Stimulated activated CD4-positive, alpha-beta T cell treated with anti-CD3 and anti-CD28 coated beads, Interleukin-1b, Interleukin-23, amount 100 ng/mL, for 1 hour (primary cell): Measurements from ENCODE around the gene ENTPD2.
"Not testable (repeated sequence)": the region's sequence is repeated elsewhere in the genome, so short reads cannot be mapped to it uniquely, and the experiment has no call there.

Experiments
- DNase-seq, 2 donors: peaks; one replicate each; pipeline ENCODE4 v3.0.0-alpha.2; 2020; ENCODE audit warnings: low read depth in 2 of 2

Gene ENTPD2

DNA sequence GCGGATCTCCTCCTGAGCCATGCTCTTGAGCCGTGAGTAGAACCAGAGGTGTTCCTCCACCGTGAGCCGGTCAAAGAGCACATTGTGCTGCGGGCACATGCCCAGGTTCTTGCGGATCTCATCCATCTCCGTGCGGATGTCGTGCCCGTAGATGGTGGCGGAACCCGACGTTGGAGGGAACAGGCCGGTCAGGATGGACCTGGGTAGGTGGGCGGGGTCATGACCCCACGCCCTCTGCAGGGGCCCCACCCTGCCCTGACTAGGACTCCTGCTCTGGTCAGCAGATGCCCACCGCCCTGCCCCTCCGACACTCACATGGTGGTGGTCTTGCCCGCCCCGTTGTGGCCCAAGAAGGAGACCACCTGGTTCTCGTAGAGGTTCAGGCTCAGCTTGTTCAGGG is 37.9 kb downstream of the ENTPD2 start:
- DNase-seq: no peak

DNA sequence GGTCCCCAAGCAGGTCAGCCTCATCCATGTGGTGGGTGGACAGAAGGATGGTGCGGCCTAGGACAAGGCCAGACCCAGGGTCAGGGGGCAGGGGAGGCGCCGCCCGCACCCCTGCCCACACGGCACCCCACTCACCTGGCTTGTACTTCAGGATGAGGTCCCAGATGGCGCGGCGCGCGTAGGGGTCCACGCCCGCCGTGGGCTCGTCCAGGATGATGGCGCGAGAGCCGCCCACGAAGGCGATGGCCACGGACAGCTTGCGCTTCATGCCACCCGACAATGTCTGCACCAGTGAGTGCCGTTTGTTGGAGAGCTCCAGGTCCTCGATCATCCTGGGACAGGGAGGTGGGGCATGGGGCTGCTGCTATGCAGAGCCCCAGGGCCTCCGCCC is 38.3 kb downstream of the ENTPD2 start:
- no peak for DNase-seq

DNA sequence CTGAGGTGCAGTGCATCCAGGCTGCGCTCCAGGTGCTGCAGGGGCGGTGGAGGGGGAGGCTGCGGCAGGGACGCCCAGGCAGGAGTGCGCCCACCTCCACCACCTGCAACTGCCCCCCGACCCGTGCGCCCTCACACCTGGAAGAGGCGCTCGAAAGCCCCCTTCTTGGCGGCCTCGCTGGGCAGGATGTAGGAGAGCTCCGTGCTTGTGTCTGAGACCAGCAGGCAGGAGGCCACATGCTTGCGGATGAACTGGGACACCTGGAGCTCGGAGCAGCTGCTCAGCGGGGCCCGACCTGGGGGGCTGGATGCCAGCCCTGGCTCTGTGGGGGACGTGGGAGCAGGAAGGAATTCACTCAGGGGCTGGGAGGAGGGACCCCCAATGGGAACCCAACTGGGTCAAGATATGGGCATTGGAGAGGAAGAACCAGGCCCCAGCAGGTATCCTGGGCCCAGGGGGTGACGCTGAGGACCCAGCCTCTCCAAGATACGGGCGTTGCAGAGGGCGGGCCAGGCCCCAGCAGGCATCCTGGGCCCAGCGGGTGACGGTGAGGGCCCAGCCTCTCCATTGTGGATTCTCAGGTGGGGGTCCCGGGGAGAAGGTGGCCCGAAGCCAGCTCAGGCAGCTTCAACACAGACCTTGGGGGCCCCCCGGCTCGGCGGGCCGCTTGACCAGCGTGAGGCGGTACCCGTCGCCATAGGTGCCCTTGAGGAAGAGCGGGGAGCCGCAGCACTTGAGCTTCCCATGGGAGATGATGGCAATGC is 38.9 kb downstream of the ENTPD2 start:
- DNase-seq: no peak

DNA sequence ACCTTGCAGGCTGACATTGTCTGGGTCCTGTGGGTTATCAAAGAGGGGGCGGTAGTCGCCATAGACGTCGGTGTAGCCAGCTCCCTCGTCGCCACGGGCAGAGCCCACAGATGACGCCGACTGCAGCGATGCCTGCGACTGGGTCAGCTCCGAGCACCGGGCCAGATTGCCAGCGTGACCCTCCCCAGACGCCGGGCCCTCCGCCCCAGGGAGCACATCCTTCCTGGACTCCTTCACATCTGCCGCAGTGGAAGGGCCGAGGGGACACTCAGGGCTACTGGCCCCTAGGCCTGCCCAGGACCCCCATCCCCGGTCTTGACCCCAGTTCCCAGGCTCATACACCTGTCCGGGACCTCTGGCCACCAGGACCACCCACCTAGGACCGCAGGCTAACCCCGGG is 39.7 kb downstream of the ENTPD2 start:
- DNase-seq: no peak

DNA sequence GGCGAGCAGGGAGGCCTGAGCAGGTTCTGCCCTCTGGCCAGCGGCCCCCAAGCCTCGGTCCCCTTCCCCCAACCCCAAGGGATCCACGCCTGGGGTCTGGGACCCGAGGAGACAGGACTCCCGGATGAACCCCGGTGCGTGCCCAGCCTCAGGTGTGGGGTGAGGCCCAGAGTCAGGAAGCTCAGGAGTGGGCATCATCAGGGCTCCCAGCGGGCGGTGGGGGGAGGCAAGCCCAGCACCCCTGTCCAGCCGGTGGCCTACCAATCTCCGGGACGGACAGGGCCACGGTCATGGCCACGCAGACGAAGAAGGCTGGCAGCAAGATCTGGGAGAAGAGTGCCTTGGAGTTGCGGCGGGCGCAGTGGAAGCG is 40.3 kb downstream of the ENTPD2 start:
- no peak for DNase-seq

DNA sequence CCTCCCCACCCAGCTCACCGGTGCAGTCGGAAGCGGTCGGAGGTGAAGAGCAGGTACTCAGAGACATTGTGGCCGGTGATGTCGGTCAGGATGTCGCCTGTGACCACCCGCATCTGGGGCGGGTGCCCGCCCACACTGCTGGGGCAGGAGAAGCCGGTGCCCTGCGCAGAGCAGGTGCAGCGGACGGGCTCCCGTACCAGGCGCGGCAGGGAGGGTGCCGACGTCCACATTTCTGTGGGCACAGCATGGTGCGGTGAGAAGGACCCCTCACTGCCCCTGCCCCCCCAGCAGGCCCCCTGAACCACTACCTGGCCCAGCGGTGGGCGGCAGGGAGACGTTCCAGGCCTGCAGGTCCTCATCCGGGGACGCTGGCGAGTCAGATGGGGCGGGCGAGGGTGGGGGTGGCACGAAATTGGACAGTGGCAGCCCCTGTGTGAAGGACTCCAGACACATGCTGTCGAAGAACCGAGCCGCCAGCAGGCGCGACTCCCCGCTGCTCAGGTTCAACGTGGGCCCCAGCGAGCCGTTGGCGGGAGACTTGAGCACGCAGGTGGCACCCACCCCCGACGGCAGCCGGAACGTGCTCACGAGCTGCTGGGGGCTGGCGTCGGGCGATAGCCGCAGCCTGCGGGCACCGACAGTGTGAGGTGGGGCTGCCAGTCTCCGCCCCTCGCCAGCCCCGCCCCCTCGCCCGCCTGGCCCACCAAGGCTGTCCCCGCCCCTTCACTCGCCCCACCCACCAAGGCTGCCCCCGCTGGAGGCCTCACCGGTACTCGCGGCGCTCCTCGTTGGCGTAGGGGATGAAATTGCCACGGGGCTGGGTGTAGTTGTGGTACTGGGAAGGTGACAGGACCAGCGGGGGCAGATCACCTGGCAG is 40.9 kb downstream of the ENTPD2 start:
- no peak for DNase-seq

DNA sequence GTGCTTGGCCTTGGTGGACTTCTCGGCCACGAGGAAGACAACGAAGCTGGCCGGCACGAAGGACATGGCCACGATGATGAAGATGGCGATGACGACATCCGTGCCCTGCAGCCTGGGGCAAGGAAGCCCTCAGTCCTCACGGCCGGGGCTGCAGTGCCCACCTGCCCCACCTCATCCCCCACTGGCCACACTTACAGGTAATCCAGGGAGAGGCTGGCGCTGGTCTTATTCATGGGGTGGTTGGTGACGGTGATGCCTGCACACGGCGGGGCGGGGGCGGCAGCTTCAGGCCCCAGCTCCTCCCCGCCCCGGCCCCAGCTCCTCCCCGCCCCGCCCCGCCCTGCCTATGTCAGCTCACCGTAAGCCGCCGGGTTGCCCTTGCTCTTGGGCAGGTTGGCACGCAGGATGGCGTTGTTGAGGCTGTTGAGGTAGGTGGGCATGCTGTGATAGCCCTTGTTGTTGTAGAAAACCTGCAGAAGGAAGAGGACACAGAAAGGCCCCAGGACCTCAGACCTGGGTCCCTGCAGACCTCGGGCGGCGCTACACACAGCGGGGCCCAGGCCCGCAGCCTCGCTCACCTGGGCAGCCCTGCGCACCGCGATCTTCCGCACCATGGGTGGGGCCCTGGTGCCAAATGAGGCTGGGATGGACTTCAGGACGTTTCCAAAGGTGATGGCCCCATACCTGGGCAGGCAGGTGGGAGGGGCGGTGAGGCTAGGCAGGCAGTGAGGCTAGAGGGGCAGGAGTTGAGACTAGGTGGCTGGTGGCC is 41.8 kb downstream of the ENTPD2 start:
- DNase-seq: no peak

DNA sequence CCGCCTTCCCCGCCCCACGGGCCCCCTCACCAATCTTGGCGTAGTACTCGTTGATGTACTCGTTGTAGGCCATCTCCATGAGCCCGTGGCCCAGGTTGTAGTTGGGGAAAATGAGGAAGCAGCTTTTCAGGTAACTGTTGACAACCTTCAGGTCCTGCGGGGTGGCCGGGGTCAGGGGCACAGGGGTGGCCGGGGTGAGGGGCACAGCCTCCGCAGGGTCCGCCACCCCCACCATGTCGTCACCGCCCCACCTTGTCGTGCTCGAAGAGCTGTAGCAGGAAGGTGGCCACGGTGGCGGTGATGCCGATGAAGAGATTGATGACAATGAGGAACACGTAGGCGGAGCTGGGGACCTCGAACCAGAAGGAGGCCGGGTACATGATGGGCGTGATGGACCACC is 42.7 kb downstream of the ENTPD2 start:
- no peak for DNase-seq

DNA sequence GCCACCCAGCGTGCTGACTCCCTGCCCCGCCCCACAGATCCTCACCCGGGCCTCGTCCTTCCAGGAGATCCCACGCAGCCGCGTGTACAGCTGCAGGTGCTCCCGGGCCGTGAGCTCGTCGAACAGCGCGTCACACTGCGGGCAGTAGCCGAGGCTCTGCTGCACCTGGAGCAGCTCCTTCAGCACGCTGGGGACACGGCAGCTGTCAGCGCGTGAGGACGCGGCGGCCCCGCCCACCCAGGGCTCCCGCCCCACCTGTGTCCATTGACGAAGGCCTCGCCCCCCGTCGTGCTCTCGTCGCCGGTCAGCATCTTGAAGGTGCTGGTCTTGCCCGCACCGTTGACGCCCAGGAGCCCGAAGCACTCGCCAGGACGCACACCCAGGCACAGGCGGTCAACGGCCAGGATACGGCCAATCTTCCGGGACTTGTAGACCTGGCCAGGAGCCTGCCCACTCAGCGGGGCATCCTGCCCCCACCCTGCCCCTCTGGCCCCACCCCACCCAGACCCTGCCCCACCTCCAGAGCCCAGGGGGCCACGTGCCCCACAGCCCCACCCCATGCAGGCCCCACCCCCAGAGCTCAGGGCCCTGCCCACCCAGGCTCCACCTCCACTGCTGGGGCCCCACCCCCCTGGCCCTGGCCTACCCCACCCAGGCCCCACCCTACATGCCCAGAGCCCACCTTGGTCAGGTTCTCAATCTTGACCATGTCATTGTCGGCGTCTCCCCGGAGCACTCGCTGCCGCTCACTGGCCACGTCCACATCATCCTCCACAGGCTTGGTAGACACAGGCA is 43.7 kb downstream of the ENTPD2 start:
- no peak for DNase-seq

DNA sequence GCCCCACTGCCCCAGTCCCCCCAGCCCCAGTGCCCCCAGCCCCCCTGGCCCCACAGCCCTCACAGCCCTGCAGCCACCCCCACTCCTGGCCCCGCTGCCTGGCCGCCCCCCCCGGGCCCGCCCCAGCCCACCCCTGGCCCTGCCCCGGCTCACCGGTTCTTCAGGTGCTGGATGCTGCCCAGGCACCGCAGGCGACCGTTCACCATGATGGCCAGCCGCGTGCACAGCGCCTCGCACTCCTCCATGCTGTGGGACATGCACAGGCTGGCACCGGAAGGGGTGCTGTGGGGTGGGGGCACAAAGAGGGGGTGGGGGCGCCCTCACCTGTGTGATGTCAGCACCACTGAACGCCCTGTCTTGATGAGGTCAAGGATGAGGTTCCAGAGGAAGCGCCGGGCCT is 44.6 kb downstream of the ENTPD2 start:
- DNase-seq: no peak

DNA sequence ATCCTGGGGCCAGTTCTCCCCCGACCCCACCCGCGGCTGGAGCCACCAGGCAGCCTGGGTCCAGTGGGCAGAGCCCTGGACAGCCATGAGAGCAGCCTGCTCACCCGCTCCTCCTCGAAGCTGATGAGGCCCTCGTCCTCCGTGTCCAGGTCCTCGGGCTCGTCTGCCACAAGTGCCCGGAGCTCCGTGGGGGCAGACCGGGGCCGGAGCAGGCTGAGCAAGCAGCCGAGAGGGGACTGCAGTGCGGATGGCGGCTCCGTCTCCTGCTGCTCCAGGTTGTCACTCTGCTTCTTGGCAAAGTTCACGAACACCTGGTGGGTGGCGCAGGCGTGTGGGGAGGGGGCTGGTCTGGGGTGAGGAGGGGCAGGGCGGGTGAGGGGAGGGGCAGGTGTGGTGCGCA is 45.5 kb downstream of the ENTPD2 start:
- no peak for DNase-seq

DNA sequence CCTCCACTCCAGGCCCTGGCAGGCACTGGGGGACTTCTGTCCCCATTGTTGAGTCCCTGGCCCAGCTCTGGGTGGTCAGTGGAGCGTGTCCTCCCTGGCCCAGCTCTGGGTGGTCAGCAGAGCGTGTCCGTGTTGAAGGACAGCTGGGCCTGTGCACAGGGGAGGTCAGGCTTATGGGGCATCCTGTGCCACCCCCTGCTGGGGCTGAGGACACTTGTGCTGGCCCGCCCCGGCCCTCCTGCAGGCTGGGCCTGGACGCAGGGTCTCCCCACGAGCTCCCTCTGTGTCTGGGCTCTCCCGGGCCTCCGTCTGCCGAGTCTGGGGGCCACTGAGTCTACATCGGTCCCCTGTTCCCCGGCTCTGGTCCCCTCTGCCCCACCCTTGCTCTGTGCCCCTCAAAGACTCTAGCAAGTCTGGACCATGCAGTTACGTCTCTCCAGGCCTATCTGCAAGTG is 46.0 kb downstream of the ENTPD2 start:
- no peak for DNase-seq

DNA sequence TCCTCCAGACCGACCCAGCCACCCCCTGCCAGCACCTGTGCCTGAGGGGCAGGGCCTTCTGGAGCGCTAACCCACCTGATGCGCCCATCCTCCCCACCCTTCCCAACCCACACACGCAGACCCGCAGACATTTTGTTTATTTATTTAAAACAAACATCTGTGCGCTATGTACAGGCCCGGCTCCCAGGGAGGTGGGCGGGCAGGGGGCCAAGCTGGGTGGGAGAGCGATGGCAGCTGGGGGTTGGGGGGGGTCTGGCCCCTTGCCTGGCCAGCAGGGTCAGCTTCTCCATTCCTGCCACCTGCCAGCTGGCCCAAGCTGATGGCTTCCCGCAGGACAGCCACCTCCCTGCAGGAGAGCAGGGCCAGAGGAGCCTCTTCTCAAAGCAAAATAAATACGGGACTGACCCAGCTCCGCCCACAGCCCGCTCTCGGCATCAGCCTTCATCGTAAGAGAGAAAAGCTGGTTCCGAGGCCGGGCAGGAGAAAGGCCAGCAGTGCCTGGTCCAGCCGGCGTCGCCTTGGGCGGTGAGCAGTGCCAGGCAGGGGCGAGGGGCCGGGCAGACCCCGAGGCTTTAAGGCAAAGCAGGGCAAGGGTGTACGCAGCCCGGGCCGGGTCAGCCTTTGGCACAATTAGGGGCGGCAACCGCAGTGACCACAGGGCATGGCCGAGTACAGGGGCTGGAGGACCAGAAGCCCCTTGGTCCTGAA is 46.6 kb downstream of the ENTPD2 start:
- DNase-seq: no peak

DNA sequence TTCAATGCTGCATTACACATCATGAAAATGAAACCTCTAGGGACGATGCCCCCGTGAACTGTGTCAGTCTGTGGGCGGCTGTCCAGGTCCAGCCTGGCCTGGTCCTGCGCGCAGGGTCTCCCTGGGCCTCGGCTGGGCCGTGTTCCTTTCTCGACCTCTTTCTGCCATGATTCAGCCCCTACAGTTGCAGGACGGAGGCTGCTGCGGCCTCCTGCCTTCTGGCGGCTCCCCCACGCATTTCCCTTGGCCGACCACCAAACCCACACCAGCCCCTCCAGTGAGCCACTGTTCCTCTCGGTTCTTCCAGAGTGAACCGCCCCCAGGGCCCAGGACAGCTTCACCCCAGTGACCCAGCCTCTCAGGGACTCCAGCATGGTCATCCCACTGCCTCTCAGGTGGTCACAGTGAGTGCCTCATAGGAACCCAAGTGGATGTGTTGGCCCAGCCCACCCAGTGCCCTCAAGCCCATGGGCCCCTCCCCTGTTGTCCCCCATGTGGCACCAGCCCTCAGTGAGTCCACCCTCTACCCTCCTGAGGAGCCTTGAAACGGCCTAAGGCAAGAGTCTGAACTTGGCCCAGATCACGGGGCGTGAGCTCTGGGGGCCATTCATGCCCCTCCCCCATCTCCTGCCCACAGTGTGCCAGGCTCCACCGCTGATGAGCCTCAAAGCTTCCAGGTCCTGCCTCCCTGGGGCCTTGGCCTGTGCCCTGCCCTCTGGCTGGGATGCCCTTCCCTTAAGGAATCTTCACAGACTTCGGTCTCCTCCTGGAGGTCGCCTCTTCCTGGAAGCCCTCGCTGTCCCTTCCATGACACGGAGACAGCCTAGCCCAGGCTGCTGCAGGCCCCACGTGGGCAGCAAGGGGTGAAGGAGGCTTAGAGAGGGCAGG is 47.5 kb downstream of the ENTPD2 start:
- no peak for DNase-seq

DNA sequence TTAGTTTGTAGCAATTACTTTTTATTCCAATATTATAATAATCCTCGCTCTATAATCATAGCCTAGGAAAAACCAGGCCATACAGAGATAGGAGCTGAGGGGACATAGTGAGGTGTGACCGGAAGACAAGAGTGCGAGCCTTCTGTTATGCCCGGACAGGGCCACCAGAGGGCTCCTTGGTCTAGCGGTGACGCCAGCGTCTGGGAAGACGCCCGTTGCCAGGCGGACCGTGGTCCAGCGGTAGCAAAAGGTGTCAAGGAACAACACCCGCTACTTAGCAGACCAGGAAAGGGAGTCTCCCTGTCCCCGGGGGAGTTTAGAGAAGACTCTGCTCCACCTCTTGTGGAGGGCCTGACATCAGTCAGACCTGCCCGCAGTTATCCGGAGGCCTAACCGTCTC is 49.6 kb downstream of the ENTPD2 start:
- not testable (repeated sequence) for DNase-seq

DNA sequence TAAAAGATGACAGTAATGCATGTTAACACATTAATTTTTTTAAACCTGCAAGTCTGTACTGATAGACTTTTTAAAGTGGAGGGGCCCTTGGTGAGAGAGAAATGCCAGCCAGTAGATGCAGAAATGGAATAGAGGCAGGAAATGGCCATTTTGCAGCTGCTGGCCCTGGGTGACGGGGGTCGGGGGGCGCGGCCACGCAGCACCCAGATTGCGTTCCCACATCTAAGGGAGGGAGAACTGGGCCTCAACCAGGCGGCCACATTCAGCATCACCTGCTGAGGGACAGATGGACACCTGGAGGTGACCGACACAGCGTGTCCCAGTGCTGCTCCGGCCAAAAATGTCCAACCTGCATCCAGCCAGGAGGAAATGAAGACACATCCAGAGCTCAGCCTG is 51.2 kb downstream of the ENTPD2 start:
- no peak for DNase-seq

DNA sequence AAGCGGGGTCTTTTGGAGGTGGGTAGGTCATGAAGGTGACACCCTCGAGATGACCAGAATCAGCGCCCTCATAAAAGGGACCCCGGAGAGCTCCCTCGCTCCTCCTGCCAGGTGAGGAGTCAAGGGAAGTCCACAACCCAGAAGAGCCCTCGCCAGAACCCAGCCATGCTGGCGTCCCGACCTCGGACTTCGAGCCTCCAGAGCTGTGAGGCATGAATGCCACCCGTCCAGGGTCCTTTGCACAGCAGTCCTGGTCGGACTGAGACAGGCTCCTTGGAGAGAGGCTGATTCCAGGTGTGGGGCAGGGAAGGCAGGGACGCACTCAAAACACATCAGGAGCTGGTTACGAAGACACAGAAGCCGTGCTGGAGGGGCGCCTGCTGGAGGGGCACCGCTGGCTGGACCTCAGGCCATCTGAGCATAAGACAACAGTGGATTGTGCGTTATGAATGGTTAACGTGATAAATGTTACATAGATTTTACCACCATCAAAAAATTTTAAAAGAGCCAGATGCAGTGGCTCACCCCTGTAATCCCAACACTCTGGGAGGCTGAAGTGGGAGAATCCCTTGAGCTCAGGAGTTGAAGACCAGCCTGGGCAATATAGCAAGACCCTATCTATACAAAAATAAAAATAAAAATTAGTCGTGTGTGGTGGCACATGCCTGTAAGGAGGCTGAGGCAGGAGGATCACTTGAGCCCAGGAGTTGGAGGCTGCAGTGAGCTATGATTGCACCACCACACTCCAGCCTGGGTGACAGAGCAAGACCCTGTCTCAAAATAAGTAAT is 51.8 kb downstream of the ENTPD2 start:
- no peak for DNase-seq

DNA sequence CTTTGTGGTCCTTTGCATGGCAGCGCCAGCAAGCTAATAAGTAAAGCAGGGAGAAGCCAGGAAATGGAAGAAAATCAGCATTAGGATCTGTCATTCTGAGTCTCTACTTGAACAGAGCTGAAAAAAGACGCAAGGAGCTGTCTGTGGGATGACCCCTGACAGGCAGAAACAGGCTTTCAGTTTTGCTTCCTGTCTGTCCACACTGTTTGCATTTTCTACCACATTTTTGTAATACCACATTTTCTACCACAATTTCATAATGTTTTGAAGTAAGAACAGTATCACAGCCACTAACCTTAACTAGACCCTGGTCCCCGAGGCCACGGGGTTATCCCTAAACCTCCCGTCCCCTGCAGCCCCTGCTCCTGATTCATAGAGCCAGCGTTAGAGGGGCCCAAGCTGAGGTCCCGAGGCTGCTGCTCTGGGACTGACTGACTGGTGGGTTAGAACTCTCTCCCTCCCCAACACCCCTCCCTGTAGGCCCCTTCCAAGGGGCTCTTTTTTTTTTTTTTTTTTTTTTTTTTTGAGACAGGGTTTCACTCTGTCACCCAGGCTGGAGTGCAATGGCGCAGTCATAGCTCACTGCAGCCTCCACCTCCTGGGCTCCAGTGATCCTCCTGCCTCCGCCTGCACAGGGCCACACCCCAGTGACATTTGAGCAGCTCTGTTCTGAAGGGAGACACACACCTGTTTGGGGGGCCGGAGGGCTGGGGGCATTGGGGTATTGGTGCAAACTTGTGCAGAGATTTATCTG is 53.5 kb downstream of the ENTPD2 start:
- DNase-seq: no peak
